DND-41 (cell line): ENCODE data around the gene SLC12A6.

ENCODE experiments used
- ATAC-seq: fragments of 200-7000 bp; cut with Tn5 transposase; 3 replicates; pipeline ENCODE4 v1.9.1; 2021; ENCODE audit warnings: low read depth; ENCODE audit not compliant: insufficient read depth
- DNase-seq: peaks from one replicate; pipeline ENCODE4 v3.0.0-alpha.2; 2020
- H2AFZ ChIP-seq: 2 replicates; pipeline ENCODE4 v1.6.0; 2012; ENCODE audit warnings: low read depth, low read length
- H3K27ac ChIP-seq: 2 replicates; pipeline ENCODE4 v1.5.1; 2012; ENCODE audit warnings: low read length, inconsistent platforms
- H3K27me3 ChIP-seq: fragments of 200-600 bp; sonication (generic); 2 replicates; pipeline ENCODE4 v1.6.0; 2012; ENCODE audit warnings: low read length, mild to moderate bottlenecking, inconsistent platforms; ENCODE audit not compliant: insufficient read depth, poor library complexity
- H3K36me3 ChIP-seq: 2 replicates; pipeline ENCODE4 v1.5.1; 2012; ENCODE audit warnings: low read length, inconsistent platforms; ENCODE audit not compliant: insufficient read depth
- H3K4me1 ChIP-seq: 2 replicates; pipeline ENCODE4 v1.5.1; 2012; ENCODE audit warnings: mild to moderate bottlenecking, low read length; ENCODE audit not compliant: insufficient read depth
- H3K4me2 ChIP-seq: 2 replicates; pipeline ENCODE4 v1.6.0; 2012; ENCODE audit warnings: mild to moderate bottlenecking, moderate library complexity, low read length, inconsistent platforms; ENCODE audit not compliant: insufficient read depth
- H3K4me3 ChIP-seq, 2 experiments: fragments of 200-600 bp in 1 of 2; shearing (Covaris generic) in 1 of 2; 2 replicates each; pipeline ENCODE4 v1.5.1; 2012 to 2016; ENCODE audit warnings: inconsistent platforms in 2 of 2, low read length in 2 of 2, mild to moderate bottlenecking in 2 of 2, low read depth in 1 of 2, moderate library complexity in 1 of 2
- H3K79me2 ChIP-seq: 2 replicates; pipeline ENCODE4 v1.6.0; 2012; ENCODE audit warnings: low read length, inconsistent platforms; ENCODE audit not compliant: insufficient read depth
- H3K9ac ChIP-seq: 2 replicates; pipeline ENCODE4 v1.6.0; 2012; ENCODE audit warnings: low read depth, mild to moderate bottlenecking, inconsistent platforms, low read length, moderate library complexity
- H3K9me3 ChIP-seq: 2 replicates; pipeline ENCODE4 v1.5.1; 2012; ENCODE audit warnings: low read length, moderate library complexity, mild to moderate bottlenecking, inconsistent platforms; ENCODE audit not compliant: insufficient read depth, severe bottlenecking
- H4K20me1 ChIP-seq: 2 replicates; pipeline ENCODE4 v1.6.0; 2012; ENCODE audit warnings: low read length; ENCODE audit not compliant: insufficient read depth
- EZH2 ChIP-seq: IDR thresholded peaks from 3 replicates; pipeline ENCODE4 v1.6.1; 2012; ENCODE audit warnings: borderline replicate concordance, low read depth, mild to moderate bottlenecking, moderate library complexity, low read length, inconsistent platforms; ENCODE audit not compliant: severe bottlenecking
- TF ChIP-seq, protein P1 (sequence below): IDR thresholded peaks from 2 replicates; pipeline ENCODE4 v1.5.1; 2012; ENCODE audit warnings: borderline replicate concordance, low read length, moderate library complexity, mild to moderate bottlenecking; ENCODE audit not compliant: poor library complexity, severe bottlenecking; ENCODE audit errors: extremely low read depth

Gene SLC12A6

GRCh38 chr15:34374816-34375215, 37.2 kb upstream of the SLC12A6 start:
- TF ChIP-seq, protein P1, sequence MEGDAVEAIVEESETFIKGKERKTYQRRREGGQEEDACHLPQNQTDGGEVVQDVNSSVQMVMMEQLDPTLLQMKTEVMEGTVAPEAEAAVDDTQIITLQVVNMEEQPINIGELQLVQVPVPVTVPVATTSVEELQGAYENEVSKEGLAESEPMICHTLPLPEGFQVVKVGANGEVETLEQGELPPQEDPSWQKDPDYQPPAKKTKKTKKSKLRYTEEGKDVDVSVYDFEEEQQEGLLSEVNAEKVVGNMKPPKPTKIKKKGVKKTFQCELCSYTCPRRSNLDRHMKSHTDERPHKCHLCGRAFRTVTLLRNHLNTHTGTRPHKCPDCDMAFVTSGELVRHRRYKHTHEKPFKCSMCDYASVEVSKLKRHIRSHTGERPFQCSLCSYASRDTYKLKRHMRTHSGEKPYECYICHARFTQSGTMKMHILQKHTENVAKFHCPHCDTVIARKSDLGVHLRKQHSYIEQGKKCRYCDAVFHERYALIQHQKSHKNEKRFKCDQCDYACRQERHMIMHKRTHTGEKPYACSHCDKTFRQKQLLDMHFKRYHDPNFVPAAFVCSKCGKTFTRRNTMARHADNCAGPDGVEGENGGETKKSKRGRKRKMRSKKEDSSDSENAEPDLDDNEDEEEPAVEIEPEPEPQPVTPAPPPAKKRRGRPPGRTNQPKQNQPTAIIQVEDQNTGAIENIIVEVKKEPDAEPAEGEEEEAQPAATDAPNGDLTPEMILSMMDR = no peak
- TF ChIP-seq EZH2 = no peak
- DNase-seq (no peak), ATAC-seq (no peak)
- Histone ChIP-seq H3K4me1 (no peaks in the 10 kb centered on the region), H3K9ac (no peak overlapping the region), H3K27me3 (no peaks in the 10 kb centered on the region), H3K4me3 (no peak overlapping the region), H4K20me1 (no peaks in the 10 kb centered on the region), H3K27ac (no peak overlapping the region), H3K4me2 (no peak overlapping the region), H3K79me2 (no peaks in the 10 kb centered on the region), H3K9me3 (no peaks in the 10 kb centered on the region), H3K36me3 (no peaks in the 10 kb centered on the region), H2AFZ (no peak overlapping the region)

DNA sequence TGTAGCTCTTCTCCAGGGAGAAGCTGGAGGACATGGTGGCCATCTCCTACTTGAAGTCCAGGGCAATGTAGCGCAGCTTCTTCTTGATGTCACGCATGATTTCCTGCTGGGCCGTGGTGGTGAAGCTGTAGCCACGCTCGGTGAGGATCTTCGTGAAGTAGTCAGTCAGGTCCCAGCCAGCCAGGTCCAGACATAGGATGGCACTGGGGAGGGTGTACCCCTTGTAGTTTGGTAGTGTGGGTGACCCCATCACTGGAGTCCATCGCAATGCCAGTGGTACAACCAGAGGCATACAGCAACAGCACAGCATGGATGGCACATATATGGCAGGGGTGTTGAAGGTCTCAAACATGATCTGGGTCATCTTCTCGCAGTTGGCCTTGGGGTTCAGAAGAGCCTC, 36.4 kb upstream of the SLC12A6 start:
- Histone ChIP-seq H4K20me1 (no peaks in the 10 kb centered on the region), H2AFZ (no peak overlapping the region), H3K36me3 (no peaks in the 10 kb centered on the region), H3K9me3 (no peaks in the 10 kb centered on the region), H3K4me3 (no peak overlapping the region), H3K27me3 (no peaks in the 10 kb centered on the region), H3K4me1 (no peaks in the 10 kb centered on the region), H3K9ac (no peak overlapping the region), H3K4me2 (no peak overlapping the region), H3K79me2 (no peaks in the 10 kb centered on the region), H3K27ac (no peak overlapping the region)
- ATAC-seq (no peak), DNase-seq (no peak)
- no peak for TF ChIP-seq EZH2
- TF ChIP-seq, protein P1 = no peak

- peaks cover 11% of the 10 kb centered on the region for H3K79me2 ChIP-seq
- no peaks in the 10 kb centered on the region for H3K27me3 ChIP-seq
- no peak overlapping the region for H3K9ac ChIP-seq
- no peak for DNase-seq
- H3K9me3 ChIP-seq = no peaks in the 10 kb centered on the region
- H4K20me1 ChIP-seq = peaks cover 3% of the 10 kb centered on the region; the same call in 1 of the 2 replicates
- H2AFZ ChIP-seq = no peak overlapping the region
- peaks cover 19% of the 10 kb centered on the region for H3K4me1 ChIP-seq
- H3K27ac ChIP-seq = no peak overlapping the region
- H3K36me3 ChIP-seq = no peaks in the 10 kb centered on the region
- TF ChIP-seq, protein P1 = no peak
- no peak for TF ChIP-seq EZH2
- no peak for ATAC-seq
- H3K4me2 ChIP-seq = no peak overlapping the region
- H3K4me3 ChIP-seq = no peak overlapping the region
These were observed 33.1 kb upstream of the SLC12A6 start for GRCh38 chr15:34370643-34371042.

GRCh38 chr15:34370129-34370528, 32.5 kb upstream of the SLC12A6 start:
- no peak overlapping the region for H3K27ac ChIP-seq
- peaks cover 6% of the 10 kb centered on the region; the same call in 1 of the 2 replicates for H4K20me1 ChIP-seq
- H3K9ac ChIP-seq = no peak overlapping the region
- H2AFZ ChIP-seq = no peak overlapping the region
- no peaks in the 10 kb centered on the region for H3K9me3 ChIP-seq
- no peak for DNase-seq
- peaks cover 24% of the 10 kb centered on the region for H3K4me1 ChIP-seq
- peaks cover 16% of the 10 kb centered on the region for H3K79me2 ChIP-seq
- H3K36me3 ChIP-seq = no peaks in the 10 kb centered on the region
- no peak overlapping the region for H3K4me2 ChIP-seq
- H3K4me3 ChIP-seq = no peak overlapping the region
- no peaks in the 10 kb centered on the region for H3K27me3 ChIP-seq
- ATAC-seq = no peak
- TF ChIP-seq, protein P1 = no peak
- no peak for TF ChIP-seq EZH2
